ENCODE results near the gene DIDO1.

GRCh38 chr20:62845416-62846160 is 80.7 kb downstream of the DIDO1 start:
- TF ChIP-seq CTCF (conservative IDR thresholded peaks at IDR 0.05; ENCODE audit: low read depth, low read length) (no peak), EZH2phosphoT487 (IDR thresholded peaks at IDR 0.05; ENCODE audit: borderline replicate concordance, low read length) (no peak)

Data from PC-3 (cell line).